Activated CD8-positive, alpha-beta memory T cell treated with anti-CD3 and anti-CD28 coated beads, Interleukin-2, amount 10 ng/mL, durations not matched to agents 7 days and 5 days (primary cell): Measurements from ENCODE around the gene PLCB1. TPM values are rescaled to one million over a fixed set of nuclear protein-coding genes. Genes with fewer than 3 reads are reported as not detected.

Experiments used
- ATAC-seq: fragments of 150-1000 bp; cut with Tn5 transposase; one replicate; pipeline ENCODE4 v1.10.0; 2021; ENCODE audit warnings: moderate library complexity
- CTCF ChIA-PET: fragments of 350-600 bp; sonication (Branson Sonifier 250); formaldehyde crosslinking; loops from one replicate; lab custom pipeline; 2021; ENCODE audit warnings: antibody characterized with exemption; lab: Charles Lee
- DNase-seq: peaks from one replicate; pipeline ENCODE4 v3.0.0-alpha.2; 2020
- H3K27ac Mint-ChIP-seq: one replicate; pipeline ENCODE4 v1.8.0; 2021; ENCODE audit warnings: mild to moderate bottlenecking, mixed read lengths
- H3K27me3 Mint-ChIP-seq: one replicate; pipeline ENCODE4 v1.8.0; 2021; ENCODE audit warnings: mixed read lengths
- H3K36me3 Mint-ChIP-seq: one replicate; pipeline ENCODE4 v1.8.0; 2021; ENCODE audit warnings: mild to moderate bottlenecking, mixed read lengths
- H3K4me1 Mint-ChIP-seq: one replicate; pipeline ENCODE4 v1.8.0; 2021; ENCODE audit warnings: mixed read lengths
- H3K4me3 Mint-ChIP-seq: one replicate; pipeline ENCODE4 v1.8.0; 2021; ENCODE audit warnings: mild to moderate bottlenecking, moderate library complexity, mixed read lengths
- H3K9me3 Mint-ChIP-seq: one replicate; pipeline ENCODE4 v1.8.0; 2022; ENCODE audit warnings: low read depth, mixed read lengths
- total RNA-seq, 2 experiments: library from RNA; stranded (reverse); gene quantifications; one replicate each; pipeline ENCODE4 v1.2.3, GENCODE V29; 2021

The PLCB1 gene
- total RNA-seq, 2 experiments from 2014 or later, result 2.4 to 3.2 TPM

GRCh38 chr20:8895472-8895871, 763.4 kb downstream of the PLCB1 start:
- Mint-ChIP-seq H3K4me1 (no peaks in the 10 kb centered on the region), H3K4me3 (no peak overlapping the region), H3K27ac (no peak overlapping the region), H3K9me3 (peaks cover 18% of the 10 kb centered on the region), H3K36me3 (no peaks in the 10 kb centered on the region), H3K27me3 (no peaks in the 10 kb centered on the region)
- CTCF ChIA-PET, result no interaction called here
- ATAC-seq (no peak), DNase-seq (no peak)

DNA sequence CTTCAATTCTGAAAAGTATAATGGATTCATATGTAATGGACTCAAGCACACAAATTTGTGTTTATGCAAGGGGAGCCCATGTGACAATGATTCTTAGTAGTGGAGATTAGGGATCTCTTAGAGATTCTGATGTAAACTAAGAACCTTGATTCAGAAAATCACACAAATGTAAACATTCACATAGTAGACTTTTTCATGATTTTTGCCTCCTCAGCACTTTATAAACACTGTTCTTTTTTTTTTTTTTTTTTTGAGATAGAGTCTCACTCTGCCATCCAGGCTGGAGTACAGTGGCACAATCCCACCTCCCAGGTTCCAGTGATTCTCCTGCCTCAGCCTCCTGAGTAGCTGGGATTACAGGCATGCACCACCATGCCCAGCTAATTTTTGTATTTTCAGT, 766.8 kb downstream of the PLCB1 start:
- ATAC-seq, result no peak
- CTCF ChIA-PET, result no interaction called here
- no peak overlapping the region for H3K27ac Mint-ChIP-seq
- DNase-seq, result no peak
- no peaks in the 10 kb centered on the region for H3K36me3 Mint-ChIP-seq
- no peak overlapping the region for H3K4me3 Mint-ChIP-seq
- H3K27me3 Mint-ChIP-seq, result no peaks in the 10 kb centered on the region
- peaks cover 18% of the 10 kb centered on the region for H3K9me3 Mint-ChIP-seq
- H3K4me1 Mint-ChIP-seq, result no peaks in the 10 kb centered on the region

DNA sequence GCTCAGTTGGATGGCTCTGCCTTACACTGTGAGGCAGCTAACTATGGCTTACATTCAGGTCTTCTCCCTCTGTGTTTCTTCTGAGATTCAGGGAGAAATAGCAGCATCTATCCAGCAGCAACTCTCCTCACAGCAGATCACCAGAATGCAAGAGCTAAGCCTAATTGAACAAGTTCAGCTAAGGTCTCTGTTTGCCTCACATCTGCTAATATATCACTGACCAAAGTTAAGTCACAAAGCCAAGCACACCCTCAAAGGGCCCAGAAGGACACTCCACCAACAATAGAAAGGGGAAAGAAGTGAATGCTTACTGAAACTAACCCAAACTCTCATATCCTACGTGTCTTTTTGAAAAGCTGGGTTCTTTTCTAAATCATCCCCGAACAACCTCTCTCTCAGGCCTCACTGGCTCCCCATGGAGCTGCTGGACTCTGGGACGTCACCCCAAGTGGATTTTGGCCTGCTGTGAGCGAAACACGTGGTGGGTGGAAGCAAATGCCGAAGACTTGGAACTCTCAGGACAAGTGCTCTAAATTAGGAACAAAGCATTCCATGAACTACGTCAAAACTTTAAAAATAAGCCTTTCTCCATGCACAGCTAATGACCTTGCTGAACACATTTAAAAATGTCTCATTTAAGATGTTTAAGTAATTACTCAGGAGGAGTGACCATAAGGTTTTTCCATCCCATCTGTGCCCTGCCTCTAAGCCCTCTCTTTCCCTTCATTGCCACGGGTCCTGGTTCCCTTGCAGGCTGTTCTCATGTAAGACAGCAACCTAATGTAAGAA, 769.4 kb downstream of the PLCB1 start:
- no peaks in the 10 kb centered on the region for H3K36me3 Mint-ChIP-seq
- H3K4me1 Mint-ChIP-seq, result no peaks in the 10 kb centered on the region
- ATAC-seq (no peak), DNase-seq (no peak)
- no peak overlapping the region for H3K27ac Mint-ChIP-seq
- CTCF ChIA-PET, result no interaction called here
- H3K9me3 Mint-ChIP-seq, result peaks cover 2% of the 10 kb centered on the region
- H3K4me3 Mint-ChIP-seq, result no peak overlapping the region
- no peaks in the 10 kb centered on the region for H3K27me3 Mint-ChIP-seq

DNA sequence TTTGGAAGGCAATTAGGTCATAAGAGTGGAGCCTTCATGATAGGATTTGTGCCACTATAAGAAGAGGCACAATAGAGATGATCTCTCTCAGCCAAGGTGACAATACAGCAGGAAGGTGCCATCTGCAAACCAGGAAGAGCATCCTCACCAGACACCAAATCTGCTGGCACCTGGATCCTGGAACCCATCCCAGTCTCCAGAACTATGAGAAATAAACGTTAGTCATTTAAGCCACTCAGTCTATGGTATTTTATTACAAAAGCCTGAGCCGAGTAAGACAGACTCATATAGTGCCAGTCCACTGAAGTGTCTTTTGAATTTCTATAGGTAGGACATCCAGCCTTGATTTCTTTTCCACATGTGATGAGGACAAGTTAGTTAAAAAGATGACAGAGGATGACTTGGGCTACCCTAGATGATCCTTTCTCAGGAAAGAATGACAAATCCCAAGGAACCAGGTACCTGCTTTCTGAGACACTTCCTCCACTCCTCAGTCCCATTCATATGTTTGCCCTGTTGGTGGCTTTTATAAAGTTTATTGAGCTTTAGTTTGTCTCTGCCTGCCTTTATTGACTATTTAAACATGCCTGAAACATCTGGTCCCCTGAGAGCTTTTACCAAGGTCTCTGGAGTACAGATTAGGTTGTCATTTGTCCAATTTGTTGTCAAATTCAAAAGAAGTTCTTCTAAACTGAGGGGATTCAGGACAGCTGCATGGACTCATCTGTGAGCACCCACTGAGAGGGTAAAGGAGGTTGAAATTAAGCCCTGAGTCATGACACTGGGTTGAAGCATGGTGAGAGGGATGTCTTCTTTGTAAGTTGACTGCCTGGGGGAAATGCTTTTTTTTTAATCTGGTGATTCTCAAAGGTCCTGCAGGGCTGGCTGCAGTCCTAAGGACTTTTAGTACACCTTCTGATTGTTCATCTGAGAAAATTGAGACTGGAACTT, 771.9 kb downstream of the PLCB1 start:
- Mint-ChIP-seq H3K36me3 (no peaks in the 10 kb centered on the region), H3K27me3 (no peaks in the 10 kb centered on the region), H3K9me3 (peaks cover 2% of the 10 kb centered on the region), H3K4me3 (no peak overlapping the region), H3K4me1 (no peaks in the 10 kb centered on the region), H3K27ac (no peak overlapping the region)
- CTCF ChIA-PET, result no interaction called here
- DNase-seq, result no peak
- no peak for ATAC-seq

GRCh38 chr20:8909596-8909995, 777.5 kb downstream of the PLCB1 start:
- CTCF ChIA-PET, result no interaction called here
- H3K4me3 Mint-ChIP-seq, result no peak overlapping the region
- no peaks in the 10 kb centered on the region for H3K27me3 Mint-ChIP-seq
- no peak for DNase-seq
- peaks cover 2% of the 10 kb centered on the region for H3K9me3 Mint-ChIP-seq
- no peaks in the 10 kb centered on the region for H3K36me3 Mint-ChIP-seq
- no peak overlapping the region for H3K27ac Mint-ChIP-seq
- H3K4me1 Mint-ChIP-seq, result no peaks in the 10 kb centered on the region
- ATAC-seq, result no peak

- CTCF ChIA-PET, result no interaction called here
- Mint-ChIP-seq H3K27me3 (no peaks in the 10 kb centered on the region), H3K9me3 (peaks cover 5% of the 10 kb centered on the region), H3K4me1 (no peaks in the 10 kb centered on the region), H3K36me3 (peaks cover 1% of the 10 kb centered on the region), H3K27ac (no peak overlapping the region), H3K4me3 (no peak overlapping the region)
- DNase-seq, result no peak
- ATAC-seq, result no peak
Measured at GRCh38 chr20:8912096-8912495, 780.0 kb downstream of the PLCB1 start.

DNA sequence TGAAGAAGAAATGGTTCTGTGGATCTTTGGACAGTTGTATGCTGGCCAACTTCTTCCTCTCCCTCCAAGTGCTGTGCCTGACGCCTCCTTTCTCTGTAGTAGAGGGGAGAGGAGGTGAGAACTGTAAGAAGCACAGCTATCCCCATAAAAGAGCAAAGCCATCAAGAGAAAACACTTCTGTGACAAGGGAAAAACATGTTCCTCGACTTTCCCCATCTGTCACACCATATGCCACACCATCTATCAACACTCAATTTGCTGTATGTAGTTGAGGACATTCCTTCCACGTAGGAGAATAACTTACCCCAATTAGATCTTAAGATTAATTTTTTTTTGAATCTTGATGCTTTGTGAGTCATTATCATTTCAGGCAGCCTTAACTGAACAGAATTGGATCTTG, 780.7 kb downstream of the PLCB1 start:
- DNase-seq (no peak), ATAC-seq (no peak)
- Mint-ChIP-seq H3K4me3 (no peak overlapping the region), H3K4me1 (no peaks in the 10 kb centered on the region), H3K27ac (no peak overlapping the region), H3K27me3 (no peaks in the 10 kb centered on the region), H3K9me3 (peaks cover 5% of the 10 kb centered on the region), H3K36me3 (peaks cover 1% of the 10 kb centered on the region)
- CTCF ChIA-PET, result no interaction called here

- DNase-seq (no peak), ATAC-seq (no peak)
- peaks cover 1% of the 10 kb centered on the region for H3K36me3 Mint-ChIP-seq
- no peaks in the 10 kb centered on the region for H3K4me1 Mint-ChIP-seq
- no peaks in the 10 kb centered on the region for H3K27me3 Mint-ChIP-seq
- peaks cover 3% of the 10 kb centered on the region for H3K9me3 Mint-ChIP-seq
- H3K27ac Mint-ChIP-seq, result no peak overlapping the region
- H3K4me3 Mint-ChIP-seq, result no peak overlapping the region
- CTCF ChIA-PET, result no interaction called here
Measured at GRCh38 chr20:8913456-8913855, 781.4 kb downstream of the PLCB1 start.

DNA sequence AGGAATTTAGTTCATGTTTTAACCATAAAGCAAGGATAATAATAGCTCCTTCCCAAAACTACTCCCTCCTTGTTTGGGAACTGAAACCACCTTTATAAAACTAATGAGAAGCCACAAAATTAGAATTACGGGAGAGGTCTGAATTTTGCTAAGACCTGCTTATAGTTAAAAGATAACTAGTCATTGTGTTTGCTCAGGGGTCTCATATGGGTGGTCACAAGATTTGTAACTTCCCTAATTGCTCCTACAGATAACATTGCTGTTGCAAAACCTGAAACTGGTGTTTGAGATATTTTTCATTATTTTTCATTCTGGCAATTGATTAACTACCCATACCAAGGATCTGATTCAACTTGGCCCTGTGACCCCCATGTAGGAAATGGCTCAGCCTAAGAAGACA, 782.4 kb downstream of the PLCB1 start:
- H3K36me3 Mint-ChIP-seq, result peaks cover 1% of the 10 kb centered on the region
- H3K4me1 Mint-ChIP-seq, result no peaks in the 10 kb centered on the region
- ATAC-seq (no peak), DNase-seq (no peak)
- no peak overlapping the region for H3K27ac Mint-ChIP-seq
- no peaks in the 10 kb centered on the region for H3K27me3 Mint-ChIP-seq
- no peak overlapping the region for H3K4me3 Mint-ChIP-seq
- CTCF ChIA-PET, result no interaction called here
- H3K9me3 Mint-ChIP-seq, result peaks cover 3% of the 10 kb centered on the region

DNA sequence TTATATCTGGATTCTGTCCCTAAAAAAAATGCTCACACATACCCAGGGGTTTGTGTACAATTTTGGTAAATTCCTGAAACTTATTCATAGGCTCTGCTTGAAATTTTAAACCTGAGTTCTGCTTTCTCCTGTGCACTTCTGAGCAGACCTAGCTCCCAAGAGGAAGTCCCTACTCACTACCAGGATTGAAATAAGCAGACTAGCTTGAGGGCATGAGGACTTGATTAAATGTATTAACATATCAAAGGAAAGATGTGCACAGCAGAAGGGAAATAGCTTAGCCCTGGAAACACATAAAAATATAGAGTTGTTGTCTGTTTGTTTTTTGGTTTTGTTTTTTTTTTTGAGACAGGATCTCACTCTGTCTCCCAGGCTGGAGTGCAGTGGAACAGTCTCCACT, 785.0 kb downstream of the PLCB1 start:
- Mint-ChIP-seq H3K27ac (no peak overlapping the region), H3K4me1 (no peaks in the 10 kb centered on the region), H3K9me3 (peaks cover 3% of the 10 kb centered on the region), H3K27me3 (no peaks in the 10 kb centered on the region), H3K4me3 (no peak overlapping the region), H3K36me3 (peaks cover 1% of the 10 kb centered on the region)
- DNase-seq (no peak), ATAC-seq (no peak)
- CTCF ChIA-PET, result no interaction called here

- H3K27me3 Mint-ChIP-seq, result no peaks in the 10 kb centered on the region
- H3K4me3 Mint-ChIP-seq, result no peak overlapping the region
- H3K9me3 Mint-ChIP-seq, result peaks cover 3% of the 10 kb centered on the region
- H3K27ac Mint-ChIP-seq, result no peak overlapping the region
- CTCF ChIA-PET, result no interaction called here
- ATAC-seq (no peak), DNase-seq (no peak)
- H3K36me3 Mint-ChIP-seq, result peaks cover 1% of the 10 kb centered on the region
- H3K4me1 Mint-ChIP-seq, result no peaks in the 10 kb centered on the region
Measured at GRCh38 chr20:8918145-8918544, 786.1 kb downstream of the PLCB1 start.

GRCh38 chr20:8924539-8924938, 792.5 kb downstream of the PLCB1 start:
- H3K9me3 Mint-ChIP-seq, result peaks cover 2% of the 10 kb centered on the region
- no peaks in the 10 kb centered on the region for H3K27me3 Mint-ChIP-seq

DNA sequence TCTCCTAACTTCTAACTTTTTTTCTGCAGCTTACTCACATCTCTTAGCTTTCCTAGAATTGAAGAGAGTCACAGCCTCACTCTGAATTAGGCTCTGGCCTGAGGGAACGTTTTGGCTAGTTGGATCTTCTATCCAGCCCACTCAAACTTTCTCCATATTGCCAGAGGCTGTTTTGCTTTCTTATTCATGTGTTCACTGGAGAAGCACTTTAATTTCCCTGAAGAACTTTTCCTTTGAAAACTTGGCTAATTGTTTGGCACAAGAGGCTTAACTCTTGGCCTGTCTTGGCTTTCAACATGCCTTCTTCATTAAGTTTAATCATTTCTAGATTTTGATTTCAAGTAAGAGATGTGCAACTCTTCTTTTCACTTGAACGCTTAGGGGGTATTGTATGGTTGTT, 798.7 kb downstream of the PLCB1 start:
- H3K9me3 Mint-ChIP-seq, result peaks cover 5% of the 10 kb centered on the region
- H3K27ac Mint-ChIP-seq, result no peak overlapping the region
- DNase-seq, result no peak
- no peaks in the 10 kb centered on the region for H3K4me1 Mint-ChIP-seq
- H3K27me3 Mint-ChIP-seq, result no peaks in the 10 kb centered on the region
- ATAC-seq, result no peak
- CTCF ChIA-PET, result no interaction called here
- H3K4me3 Mint-ChIP-seq, result no peak overlapping the region
- H3K36me3 Mint-ChIP-seq, result no peaks in the 10 kb centered on the region

More at GRCh38 chr20:8924539-8924938, 792.5 kb downstream of the PLCB1 start:
- H3K27ac Mint-ChIP-seq, result no peak overlapping the region
- H3K4me1 Mint-ChIP-seq, result no peaks in the 10 kb centered on the region
- CTCF ChIA-PET, result no interaction called here
- DNase-seq, result no peak
- no peaks in the 10 kb centered on the region for H3K36me3 Mint-ChIP-seq
- H3K4me3 Mint-ChIP-seq, result no peak overlapping the region
- ATAC-seq, result no peak
